Neural crest cell (in vitro differentiated cells): ENCODE results near the gene MX2. TPM values are rescaled to one million over a fixed set of nuclear protein-coding genes. Genes with fewer than 3 reads are reported as not detected.

Source experiments
- DNase-seq: peaks from one replicate; pipeline ENCODE4 v3.0.0; 2021; ENCODE audit warnings: low read depth, mixed read lengths, low spot score
- H3K27ac Mint-ChIP-seq: one replicate; pipeline ENCODE4 v1.8.0; 2021; ENCODE audit warnings: mild to moderate bottlenecking, mixed read lengths; ENCODE audit not compliant: unreplicated experiment
- H3K27me3 Mint-ChIP-seq: 2 replicates; pipeline ENCODE4 v1.8.0; 2021; ENCODE audit warnings: low read depth, mild to moderate bottlenecking, mixed read lengths
- H3K36me3 Mint-ChIP-seq: 2 replicates; pipeline ENCODE4 v1.8.0; 2021; ENCODE audit warnings: low read depth, mild to moderate bottlenecking, mixed read lengths
- H3K4me1 Mint-ChIP-seq: 2 replicates; pipeline ENCODE4 v1.8.0; 2021; ENCODE audit warnings: mixed read lengths
- H3K4me3 Mint-ChIP-seq: one replicate; pipeline ENCODE4 v1.8.0; 2021; ENCODE audit warnings: mild to moderate bottlenecking, mixed read lengths
- H3K9me3 Mint-ChIP-seq: 2 replicates; pipeline ENCODE4 v1.8.0; 2021; ENCODE audit warnings: mixed read lengths
- CTCF ChIP-seq: fragments of 200-600 bp; sonication (generic); conservative IDR thresholded peaks from 2 replicates; pipeline ENCODE4 v1.5.0; 2021; ENCODE audit warnings: antibody characterized with exemption, mild to moderate bottlenecking
- total RNA-seq: library from RNA; stranded (reverse); gene quantifications from 2 replicates; pipeline ENCODE4 v1.2.1, GENCODE V29; 2021

Gene MX2
- total RNA-seq, 1 donor from 2014 or later, result not detected

- no peak for TF ChIP-seq CTCF
- peaks cover 6% of the 10 kb centered on the region for H3K4me1 Mint-ChIP-seq
- H3K4me3 Mint-ChIP-seq, result no peak overlapping the region
- peaks cover 4% of the 10 kb centered on the region for H3K9me3 Mint-ChIP-seq
- no peak for DNase-seq
- H3K27ac Mint-ChIP-seq, result peak overlapping the region; percentile 43
- H3K36me3 Mint-ChIP-seq, result peaks cover under 1% of the 10 kb centered on the region
- no peaks in the 10 kb centered on the region for H3K27me3 Mint-ChIP-seq
Measured at GRCh38 chr21:41381731-41382130, 19.9 kb downstream of the MX2 start.

- no peak for TF ChIP-seq CTCF
- no peak for DNase-seq
- peaks cover 23% of the 10 kb centered on the region for H3K4me1 Mint-ChIP-seq
- H3K9me3 Mint-ChIP-seq, result peaks cover 4% of the 10 kb centered on the region
- peak overlapping the region; percentile 69 for H3K27ac Mint-ChIP-seq
- peaks cover 4% of the 10 kb centered on the region for H3K36me3 Mint-ChIP-seq
- H3K4me3 Mint-ChIP-seq, result peak overlapping the region; percentile 5
- no peaks in the 10 kb centered on the region for H3K27me3 Mint-ChIP-seq
Measured at GRCh38 chr21:41387042-41387819, 25.4 kb downstream of the MX2 start.

GRCh38 chr21:41387824-41388223 is 26.0 kb downstream of the MX2 start:
- H3K4me3 Mint-ChIP-seq, result no peak overlapping the region

GRCh38 chr21:41388259-41388658 is 26.4 kb downstream of the MX2 start:
- Mint-ChIP-seq H3K27me3 (no peaks in the 10 kb centered on the region), H3K27ac (no peak overlapping the region), H3K36me3 (peaks cover 4% of the 10 kb centered on the region), H3K4me3 (no peak overlapping the region), H3K4me1 (peaks cover 23% of the 10 kb centered on the region), H3K9me3 (peaks cover 6% of the 10 kb centered on the region)
- no peak for TF ChIP-seq CTCF
- no peak for DNase-seq

More at GRCh38 chr21:41387824-41388223, 26.0 kb downstream of the MX2 start:
- peaks cover 23% of the 10 kb centered on the region for H3K4me1 Mint-ChIP-seq
- H3K36me3 Mint-ChIP-seq, result peaks cover 4% of the 10 kb centered on the region
- peaks cover 4% of the 10 kb centered on the region for H3K9me3 Mint-ChIP-seq
- DNase-seq, result no peak
- peak overlapping the region; percentile 69 for H3K27ac Mint-ChIP-seq
- no peak for TF ChIP-seq CTCF
- H3K27me3 Mint-ChIP-seq, result no peaks in the 10 kb centered on the region

- H3K27ac Mint-ChIP-seq, result no peak overlapping the region
- no peaks in the 10 kb centered on the region for H3K27me3 Mint-ChIP-seq
- TF ChIP-seq CTCF, result no peak
- H3K4me3 Mint-ChIP-seq, result no peak overlapping the region
- DNase-seq, result no peak
- peaks cover 4% of the 10 kb centered on the region for H3K36me3 Mint-ChIP-seq
- H3K4me1 Mint-ChIP-seq, result peaks cover 23% of the 10 kb centered on the region
- peaks cover 9% of the 10 kb centered on the region for H3K9me3 Mint-ChIP-seq
Measured at GRCh38 chr21:41390043-41390639, 28.3 kb downstream of the MX2 start.
